GM12875 (cell line): Measurements from ENCODE around the gene SKOR2.

Experiments
- H3K4me3 ChIP-seq: one replicate; pipeline ENCODE4 v1.5.1; 2011; ENCODE audit warnings: low read depth, low read length, control low read depth
- TF ChIP-seq, protein P1 (sequence below): IDR thresholded peaks from 2 replicates; pipeline ENCODE4 v1.5.1; 2011; ENCODE audit warnings: low read depth, mild to moderate bottlenecking, control low read depth, inconsistent platforms, low read length, moderate library complexity, borderline replicate concordance; ENCODE audit not compliant: insufficient read depth

Gene SKOR2

DNA sequence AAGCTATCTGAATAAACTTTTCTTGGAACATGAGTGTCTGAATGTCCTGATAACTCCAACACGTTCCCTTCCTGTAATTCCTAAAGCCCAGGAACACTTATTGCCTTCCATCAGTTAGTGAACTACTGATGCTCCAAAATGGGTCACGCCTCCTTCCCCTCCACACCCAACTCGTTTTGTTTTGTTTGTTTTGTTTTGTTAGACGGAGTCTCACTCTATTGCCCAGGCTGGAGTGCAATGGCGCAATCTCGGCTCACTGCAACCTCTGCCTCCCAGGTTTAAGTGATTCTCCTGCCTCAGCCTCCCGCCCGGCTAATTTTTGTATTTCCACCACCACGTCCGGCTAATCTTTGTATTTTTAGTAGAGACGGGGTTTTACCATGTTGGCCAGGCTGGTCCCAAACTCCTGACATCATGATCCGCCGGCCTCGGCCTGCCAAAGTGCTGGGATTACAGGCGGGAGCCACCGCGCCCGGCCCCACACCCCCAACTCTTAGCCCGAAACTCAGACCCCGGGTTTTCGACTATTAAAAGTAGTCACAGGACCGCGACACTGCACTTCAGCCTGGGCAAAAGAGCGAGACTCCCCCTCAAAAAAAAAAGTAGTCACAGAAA lies 76.1 kb downstream of the SKOR2 start:
- peak overlapping the region; percentile 88 for H3K4me3 ChIP-seq
- TF ChIP-seq, protein P1, sequence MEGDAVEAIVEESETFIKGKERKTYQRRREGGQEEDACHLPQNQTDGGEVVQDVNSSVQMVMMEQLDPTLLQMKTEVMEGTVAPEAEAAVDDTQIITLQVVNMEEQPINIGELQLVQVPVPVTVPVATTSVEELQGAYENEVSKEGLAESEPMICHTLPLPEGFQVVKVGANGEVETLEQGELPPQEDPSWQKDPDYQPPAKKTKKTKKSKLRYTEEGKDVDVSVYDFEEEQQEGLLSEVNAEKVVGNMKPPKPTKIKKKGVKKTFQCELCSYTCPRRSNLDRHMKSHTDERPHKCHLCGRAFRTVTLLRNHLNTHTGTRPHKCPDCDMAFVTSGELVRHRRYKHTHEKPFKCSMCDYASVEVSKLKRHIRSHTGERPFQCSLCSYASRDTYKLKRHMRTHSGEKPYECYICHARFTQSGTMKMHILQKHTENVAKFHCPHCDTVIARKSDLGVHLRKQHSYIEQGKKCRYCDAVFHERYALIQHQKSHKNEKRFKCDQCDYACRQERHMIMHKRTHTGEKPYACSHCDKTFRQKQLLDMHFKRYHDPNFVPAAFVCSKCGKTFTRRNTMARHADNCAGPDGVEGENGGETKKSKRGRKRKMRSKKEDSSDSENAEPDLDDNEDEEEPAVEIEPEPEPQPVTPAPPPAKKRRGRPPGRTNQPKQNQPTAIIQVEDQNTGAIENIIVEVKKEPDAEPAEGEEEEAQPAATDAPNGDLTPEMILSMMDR = no peak

DNA sequence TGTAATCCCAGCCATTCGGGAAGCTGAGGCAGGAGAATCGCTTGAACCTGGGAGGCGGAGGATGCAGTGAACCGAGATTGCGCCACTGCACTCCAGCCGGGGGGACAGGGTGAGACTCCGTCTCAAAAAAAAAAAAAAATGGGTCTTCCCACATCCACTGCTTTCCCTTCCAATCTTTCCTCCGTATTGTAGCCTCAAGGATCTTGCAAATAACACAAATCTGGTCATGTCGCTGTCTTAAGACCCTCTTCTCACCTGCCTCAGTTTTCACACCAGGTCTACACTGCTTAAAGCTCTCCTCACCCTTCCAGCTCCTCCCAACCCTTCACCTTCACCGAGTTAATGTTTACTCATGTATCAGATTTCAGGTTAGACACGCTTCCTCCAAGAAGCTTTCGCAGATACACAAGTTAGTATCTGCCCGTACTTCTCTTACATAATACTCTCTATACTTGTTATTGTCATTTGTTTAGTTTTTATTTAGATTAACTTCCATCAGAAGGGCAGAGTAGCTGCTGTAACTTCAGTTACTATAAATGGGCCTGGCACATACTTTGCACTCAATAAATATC lies 76.8 kb downstream of the SKOR2 start:
- TF ChIP-seq, protein P1 = no peak
- H3K4me3 ChIP-seq = no peak overlapping the region

DNA sequence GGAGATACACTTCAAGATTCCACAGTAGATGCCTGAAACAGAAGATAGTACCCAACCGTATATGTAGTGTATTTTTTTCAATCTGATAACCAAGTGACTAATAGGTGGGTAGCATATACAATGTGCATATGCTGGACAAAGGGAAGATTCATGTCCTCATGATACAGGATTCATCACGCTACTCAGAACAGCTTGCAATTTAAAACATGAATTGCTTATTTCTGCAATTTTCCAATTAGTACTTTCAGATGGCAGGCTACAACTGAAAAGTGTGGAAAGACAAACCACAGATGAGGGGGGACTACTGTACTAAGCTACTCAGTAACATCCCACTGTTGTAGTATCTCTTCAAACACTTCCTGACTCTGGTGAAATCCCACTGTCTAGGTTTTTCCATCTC lies 79.0 kb downstream of the SKOR2 start:
- H3K4me3 ChIP-seq = no peak overlapping the region
- TF ChIP-seq, protein P1 = no peak

GRCh38 chr18:47168913-47169312 lies 82.5 kb downstream of the SKOR2 start:
- no peak overlapping the region for H3K4me3 ChIP-seq
- TF ChIP-seq, protein P1 = no peak

DNA sequence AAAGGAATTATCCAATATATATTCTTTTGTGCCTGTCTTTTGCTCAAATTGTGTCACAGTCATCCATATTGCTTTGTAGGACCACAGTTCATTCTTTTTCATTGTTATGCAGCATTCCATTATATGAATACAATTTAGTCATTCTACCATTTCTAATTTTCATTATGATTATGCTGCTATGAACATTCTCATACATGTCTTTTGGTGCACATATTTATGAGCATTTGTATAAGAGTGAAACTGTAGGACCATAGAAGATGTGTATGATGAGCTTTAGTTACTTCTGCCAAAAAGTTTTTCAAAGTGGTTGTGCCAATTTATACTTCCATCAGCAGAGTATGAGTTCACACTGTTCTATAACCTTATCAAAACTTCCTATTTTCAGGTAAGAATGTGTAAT lies 83.0 kb downstream of the SKOR2 start:
- TF ChIP-seq, protein P1 = no peak
- H3K4me3 ChIP-seq = no peak overlapping the region

DNA sequence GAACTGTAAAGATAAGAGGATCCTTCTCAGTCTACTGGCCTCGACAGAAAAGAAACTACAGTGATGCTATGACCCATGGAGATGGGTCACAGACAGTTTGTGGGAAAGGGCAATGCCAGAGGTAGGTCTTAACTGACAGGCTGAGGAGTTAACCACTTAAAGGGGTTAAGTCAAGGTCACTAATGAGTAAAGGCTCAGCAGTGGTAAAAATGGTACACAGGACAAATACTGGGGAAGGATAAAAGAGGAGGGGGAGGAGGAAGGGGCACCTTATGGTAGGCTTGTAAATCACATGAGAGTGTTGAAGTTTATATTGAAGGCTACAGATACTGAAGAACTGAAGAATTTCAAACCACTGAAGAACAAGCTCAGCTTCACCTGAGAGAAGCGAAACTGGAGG lies 85.2 kb downstream of the SKOR2 start:
- H3K4me3 ChIP-seq = no peak overlapping the region
- TF ChIP-seq, protein P1 = no peak

DNA sequence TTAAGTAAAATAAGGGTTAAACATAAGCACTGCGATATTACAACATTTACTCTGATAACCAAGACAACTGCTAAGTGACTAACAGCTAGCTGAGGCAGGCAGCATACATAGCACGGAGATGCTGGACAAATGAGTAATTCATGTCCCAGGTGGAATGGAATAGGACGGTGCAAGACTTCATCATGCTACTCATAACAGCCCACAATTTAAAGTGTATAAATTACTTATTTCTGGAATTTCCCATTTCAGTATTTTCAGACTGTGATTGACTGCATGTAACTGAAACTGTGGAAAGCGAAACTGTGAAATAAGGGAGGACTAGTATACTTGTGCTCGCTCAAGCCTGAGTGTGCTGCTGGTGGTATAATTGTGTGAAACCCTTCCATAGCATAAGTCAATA lies 88.2 kb downstream of the SKOR2 start:
- no peak overlapping the region for H3K4me3 ChIP-seq
- TF ChIP-seq, protein P1 = no peak
